ENCODE results near the gene RBBP8NL.

RBBP8NL gene

DNA sequence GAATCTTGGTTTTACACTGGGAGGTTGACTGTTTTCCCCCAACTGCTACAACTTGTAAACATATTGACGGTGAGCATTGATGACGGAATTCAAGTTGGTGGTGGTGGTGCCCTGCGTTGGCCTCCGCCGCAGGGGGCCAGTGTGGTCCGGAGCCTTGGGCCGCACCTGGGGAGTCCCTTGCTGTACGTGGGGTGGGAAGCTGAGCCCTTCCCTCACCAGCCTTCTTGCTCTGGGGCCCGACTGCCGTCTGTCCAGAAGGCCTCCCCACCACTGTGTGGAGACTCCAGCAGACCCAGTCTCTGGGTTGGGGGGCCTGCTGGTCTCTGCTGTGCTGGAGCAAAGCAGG is 37.1 kb upstream of the RBBP8NL start:
- no peak for TF ChIP-seq TCF12 (IDR thresholded peaks at IDR 0.05; ENCODE audit: low read depth)
- no peak for TF ChIP-seq NFIC (IDR thresholded peaks at IDR 0.05)
- no peak for TF ChIP-seq EP300 (IDR thresholded peaks at IDR 0.05; ENCODE audit: borderline replicate concordance)
- no peak for TF ChIP-seq CREB1 (IDR thresholded peaks at IDR 0.05; ENCODE audit: low read depth)
- no peak for TF ChIP-seq EGR1 (IDR thresholded peaks at IDR 0.05)
- no peak for TF ChIP-seq REST (IDR thresholded peaks at IDR 0.05; ENCODE audit: low read depth)
- TF ChIP-seq TAF1 (IDR thresholded peaks at IDR 0.05; ENCODE audit: low read depth): no peak
- TF ChIP-seq, protein P1, sequence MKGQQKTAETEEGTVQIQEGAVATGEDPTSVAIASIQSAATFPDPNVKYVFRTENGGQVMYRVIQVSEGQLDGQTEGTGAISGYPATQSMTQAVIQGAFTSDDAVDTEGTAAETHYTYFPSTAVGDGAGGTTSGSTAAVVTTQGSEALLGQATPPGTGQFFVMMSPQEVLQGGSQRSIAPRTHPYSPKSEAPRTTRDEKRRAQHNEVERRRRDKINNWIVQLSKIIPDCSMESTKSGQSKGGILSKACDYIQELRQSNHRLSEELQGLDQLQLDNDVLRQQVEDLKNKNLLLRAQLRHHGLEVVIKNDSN (IDR thresholded peaks at IDR 0.05): no peak
- TF ChIP-seq YY1 (IDR thresholded peaks at IDR 0.05; ENCODE audit: low read depth): no peak
- TF ChIP-seq CEBPB (IDR thresholded peaks at IDR 0.05): no peak
- TF ChIP-seq, protein P2, sequence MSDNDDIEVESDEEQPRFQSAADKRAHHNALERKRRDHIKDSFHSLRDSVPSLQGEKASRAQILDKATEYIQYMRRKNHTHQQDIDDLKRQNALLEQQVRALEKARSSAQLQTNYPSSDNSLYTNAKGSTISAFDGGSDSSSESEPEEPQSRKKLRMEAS (IDR thresholded peaks at IDR 0.05): no peak
- no peak for TF ChIP-seq FOXM1 (IDR thresholded peaks at IDR 0.05; ENCODE audit: borderline replicate concordance, low read depth)
- TF ChIP-seq ZBTB7A (IDR thresholded peaks at IDR 0.05; ENCODE audit: low read depth): no peak
- TF ChIP-seq RAD21 (IDR thresholded peaks at IDR 0.05; ENCODE audit: low read depth): no peak
- no peak for TF ChIP-seq TEAD4 (IDR thresholded peaks at IDR 0.05)

GRCh38 chr20:62463651-62464424 is 36.5 kb upstream of the RBBP8NL start:
- TF ChIP-seq EP300 (IDR thresholded peaks at IDR 0.05; ENCODE audit: borderline replicate concordance): no peak
- TF ChIP-seq YY1 (IDR thresholded peaks at IDR 0.05; ENCODE audit: low read depth): no peak
- no peak for TF ChIP-seq REST (IDR thresholded peaks at IDR 0.05; ENCODE audit: low read depth)
- TF ChIP-seq CEBPB (IDR thresholded peaks at IDR 0.05): no peak
- TF ChIP-seq CREB1 (IDR thresholded peaks at IDR 0.05; ENCODE audit: low read depth): no peak
- TF ChIP-seq TAF1 (IDR thresholded peaks at IDR 0.05; ENCODE audit: low read depth): no peak
- no peak for TF ChIP-seq FOXM1 (IDR thresholded peaks at IDR 0.05; ENCODE audit: borderline replicate concordance, low read depth)
- no peak for TF ChIP-seq TEAD4 (IDR thresholded peaks at IDR 0.05)
- TF ChIP-seq, protein P2 (IDR thresholded peaks at IDR 0.05): no peak
- TF ChIP-seq, protein P1 (IDR thresholded peaks at IDR 0.05): no peak
- TF ChIP-seq RAD21 (IDR thresholded peaks at IDR 0.05; ENCODE audit: low read depth): no peak
- TF ChIP-seq ZBTB7A (IDR thresholded peaks at IDR 0.05; ENCODE audit: low read depth): no peak
- no peak for TF ChIP-seq TCF12 (IDR thresholded peaks at IDR 0.05; ENCODE audit: low read depth)
- TF ChIP-seq EGR1 (IDR thresholded peaks at IDR 0.05): no peak
- TF ChIP-seq NFIC (IDR thresholded peaks at IDR 0.05): no peak

DNA sequence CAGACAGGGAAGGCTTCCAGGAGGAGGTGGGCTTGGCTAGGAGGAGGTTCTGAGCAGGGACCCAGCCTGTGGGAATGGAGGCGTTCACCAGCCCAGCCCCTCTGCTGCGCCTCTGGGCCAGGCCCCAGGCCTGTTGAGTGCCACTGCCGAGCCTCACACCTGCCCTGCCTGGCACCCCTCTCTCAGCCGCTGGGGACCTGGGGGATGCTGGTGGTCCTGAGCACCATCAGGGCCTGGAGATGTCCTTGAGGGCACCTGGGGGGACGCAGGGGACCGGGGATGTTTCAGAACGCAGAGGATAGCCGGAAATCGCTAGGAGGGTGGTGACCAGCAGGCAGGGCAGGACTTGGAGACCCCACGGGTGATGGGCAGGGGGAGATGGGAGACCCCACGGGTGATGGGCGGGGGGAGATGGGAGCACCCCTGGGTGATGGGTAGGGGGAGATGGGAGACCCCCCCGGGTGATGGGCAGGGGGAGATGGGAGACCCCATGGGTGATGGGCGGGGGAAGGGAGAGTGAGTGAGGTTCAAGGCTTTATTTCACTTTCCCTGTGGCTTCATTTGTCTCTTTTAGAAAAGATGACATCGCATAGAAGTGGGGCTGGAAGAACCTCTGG is 35.7 kb upstream of the RBBP8NL start:
- TF ChIP-seq RAD21 (IDR thresholded peaks at IDR 0.05; ENCODE audit: low read depth) (no peak), TAF1 (IDR thresholded peaks at IDR 0.05; ENCODE audit: low read depth) (no peak)

GRCh38 chr20:62461834-62462233 is 34.5 kb upstream of the RBBP8NL start:
- TF ChIP-seq YY1 (IDR thresholded peaks at IDR 0.05; ENCODE audit: low read depth) (no peak), TCF12 (IDR thresholded peaks at IDR 0.05; ENCODE audit: low read depth) (no peak), CREB1 (IDR thresholded peaks at IDR 0.05; ENCODE audit: low read depth) (no peak), FOXM1 (IDR thresholded peaks at IDR 0.05; ENCODE audit: borderline replicate concordance, low read depth) (no peak), NFIC (IDR thresholded peaks at IDR 0.05) (no peak), REST (IDR thresholded peaks at IDR 0.05; ENCODE audit: low read depth) (no peak), ZBTB7A (IDR thresholded peaks at IDR 0.05; ENCODE audit: low read depth) (no peak), TEAD4 (IDR thresholded peaks at IDR 0.05) (no peak), EGR1 (IDR thresholded peaks at IDR 0.05) (no peak), TAF1 (IDR thresholded peaks at IDR 0.05; ENCODE audit: low read depth) (no peak), RAD21 (IDR thresholded peaks at IDR 0.05; ENCODE audit: low read depth) (no peak), EP300 (IDR thresholded peaks at IDR 0.05; ENCODE audit: borderline replicate concordance) (no peak), CEBPB (IDR thresholded peaks at IDR 0.05) (no peak)
- TF ChIP-seq, protein P1 (IDR thresholded peaks at IDR 0.05): no peak
- TF ChIP-seq, protein P2 (IDR thresholded peaks at IDR 0.05): no peak

All from Ishikawa (cell line).